ENCODE results near the gene CTSD. TPM values are rescaled to one million over a fixed set of nuclear protein-coding genes. Genes with fewer than 3 reads are reported as not detected.
"Not testable (repeated sequence)": the region's sequence is repeated elsewhere in the genome, so short reads cannot be mapped to it uniquely, and the experiment has no call there.

CTSD gene
- total RNA-seq, 5 donors from 2014 or later (not counting 1 experiment from before 2014, with no cell fraction given), result 91.9 to 187 (median 163) TPM

DNA sequence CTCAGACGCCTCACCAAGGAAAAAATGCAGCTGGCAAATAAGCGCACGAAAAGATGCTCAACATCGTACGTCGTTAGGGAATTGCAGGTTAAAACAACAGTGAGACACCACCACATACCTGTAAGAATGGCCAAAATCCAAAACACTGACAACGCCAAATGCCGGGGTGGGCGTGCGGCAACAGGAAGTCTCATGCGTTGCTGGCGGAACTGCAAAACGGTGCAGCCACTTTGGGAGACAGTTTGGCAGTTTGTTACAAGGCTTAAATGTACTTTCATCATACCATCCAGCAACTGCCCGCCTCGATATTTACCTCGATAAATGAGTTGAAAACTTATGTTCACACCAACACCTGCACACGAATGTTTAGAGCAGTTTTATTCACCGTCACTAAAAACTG, 7.5 kb upstream of the CTSD start:
- H3K27me3 ChIP-seq (replicated peaks in 1 of 2; ENCODE audit: control insufficient read depth in 2 of 2, extremely low read depth in 1 of 2, insufficient read depth in 2 of 2, low read length in 1 of 2), result peaks cover 0 to 8% of the 10 kb centered on the region in 2 experiments
- no peak overlapping the region for H3K4me3 Mint-ChIP-seq
- H3K27ac ChIP-seq (ENCODE audit: low read length), result no peak overlapping the region
- H3K27me3 Mint-ChIP-seq, result no peaks in the 10 kb centered on the region
- H3K4me1 Mint-ChIP-seq, result peaks cover 14 to 25% (median 16%) of the 10 kb centered on the region in 3 donors
- H3K4me1 ChIP-seq (ENCODE audit: control insufficient read depth in 1 of 2, extremely low read depth in 1 of 2, insufficient read depth in 2 of 2, low read length in 2 of 2), result peaks cover 5 to 19% of the 10 kb centered on the region in 2 experiments
- no peaks in the 10 kb centered on the region for H3K36me3 Mint-ChIP-seq
- H3K4me3 ChIP-seq (ENCODE audit: control insufficient read depth in 1 of 2, extremely low read depth in 1 of 2, low read length in 1 of 2), result no peak overlapping the region
- ChIA-PET CTCF (no interaction called here), POLR2A (no interaction called here)
- ATAC-seq (replicated peaks in 1 of 4), result no peak
- WGBS (ENCODE audit: insufficient coverage), result 96% methylated on average over 8 of the region's 18 CpGs
- H3K27ac Mint-ChIP-seq, result no peak overlapping the region
- no peaks in the 10 kb centered on the region for H3K9me3 ChIP-seq
- DNase-seq, result peak in 2 of 35 experiments; percentile 1 to 2
- no peaks in the 10 kb centered on the region for H3K9me3 Mint-ChIP-seq
- no peaks in the 10 kb centered on the region for H3K36me3 ChIP-seq (ENCODE audit: control insufficient read depth in 2 of 2, extremely low read depth in 1 of 2, insufficient read depth in 1 of 2, low read length in 1 of 2)

DNA sequence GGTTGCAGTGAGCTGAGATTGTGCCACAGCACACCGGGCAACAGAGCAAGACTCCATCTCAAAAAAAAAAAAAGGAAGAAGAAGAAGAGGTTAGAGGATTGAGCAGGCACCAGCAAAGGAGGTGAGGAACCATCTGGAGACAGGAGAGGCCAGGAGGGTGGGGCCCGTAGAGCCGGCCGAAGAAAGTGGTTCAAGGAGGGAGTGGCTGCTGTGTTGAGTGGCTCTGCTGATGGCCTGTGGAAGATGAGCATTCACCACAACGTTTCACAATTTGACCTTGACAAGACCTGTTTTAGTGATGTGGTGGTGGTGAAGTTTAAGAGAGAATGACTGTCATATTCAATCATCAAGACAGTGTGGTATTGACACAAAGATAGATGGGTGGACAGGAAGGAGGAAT, 6.8 kb upstream of the CTSD start:
- Mint-ChIP-seq H3K4me3 (no peak overlapping the region), H3K9me3 (no peaks in the 10 kb centered on the region), H3K36me3 (no peaks in the 10 kb centered on the region), H3K27me3 (no peaks in the 10 kb centered on the region), H3K27ac (no peak overlapping the region), H3K4me1 (peaks cover 14 to 25% (median 16%) of the 10 kb centered on the region in 3 donors)
- H3K9me3 ChIP-seq, result no peaks in the 10 kb centered on the region
- WGBS (ENCODE audit: insufficient coverage), result 75% methylated on average over 2 of the region's 5 CpGs
- no peaks in the 10 kb centered on the region for H3K36me3 ChIP-seq (ENCODE audit: control insufficient read depth in 2 of 2, extremely low read depth in 1 of 2, insufficient read depth in 1 of 2, low read length in 1 of 2)
- H3K27me3 ChIP-seq (replicated peaks in 1 of 2; ENCODE audit: control insufficient read depth in 2 of 2, extremely low read depth in 1 of 2, insufficient read depth in 2 of 2, low read length in 1 of 2), result peaks cover 0 to 8% of the 10 kb centered on the region in 2 experiments
- DNase-seq, result peak in 2 of 35 experiments; percentile 2 to 7
- POLR2A ChIA-PET, result no interaction called here
- H3K4me3 ChIP-seq (ENCODE audit: control insufficient read depth in 1 of 2, extremely low read depth in 1 of 2, low read length in 1 of 2), result no peak overlapping the region
- peaks cover 5 to 19% of the 10 kb centered on the region in 2 experiments for H3K4me1 ChIP-seq (ENCODE audit: control insufficient read depth in 1 of 2, extremely low read depth in 1 of 2, insufficient read depth in 2 of 2, low read length in 2 of 2)
- no peak for ATAC-seq (replicated peaks in 1 of 4)
- CTCF ChIA-PET, result no interaction called here
- no peak overlapping the region for H3K27ac ChIP-seq (ENCODE audit: low read length)

DNA sequence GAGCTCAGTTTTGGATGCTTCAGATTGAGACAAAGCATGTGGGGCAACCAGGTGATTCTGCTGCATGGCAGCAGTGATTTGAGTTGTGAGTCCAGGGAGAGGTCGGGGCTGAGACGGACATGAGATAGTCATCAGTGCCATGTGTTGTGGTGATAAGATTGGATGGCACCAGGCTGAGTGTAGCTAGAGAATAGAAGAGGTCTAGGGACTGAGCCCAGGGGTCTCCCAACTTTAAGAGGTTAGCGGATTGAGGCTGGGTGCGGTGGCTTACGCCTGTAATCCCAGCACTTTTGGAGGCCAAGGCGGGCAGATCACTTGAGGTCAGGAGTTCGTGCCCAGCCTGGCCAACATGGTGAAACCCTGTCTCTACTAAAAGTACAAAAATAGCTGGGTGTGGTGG, 6.3 kb upstream of the CTSD start:
- ATAC-seq (replicated peaks in 1 of 4), result no peak
- ChIA-PET POLR2A (no interaction called here), CTCF (no interaction called here)
- 98% methylated on average over 6 of the region's 7 CpGs for WGBS (ENCODE audit: insufficient coverage)
- Histone ChIP-seq H3K4me3 (ENCODE audit: control insufficient read depth in 1 of 2, extremely low read depth in 1 of 2, low read length in 1 of 2) (no peak overlapping the region), H3K27ac (ENCODE audit: low read length) (no peak overlapping the region), H3K36me3 (ENCODE audit: control insufficient read depth in 2 of 2, extremely low read depth in 1 of 2, insufficient read depth in 1 of 2, low read length in 1 of 2) (no peaks in the 10 kb centered on the region), H3K27me3 (replicated peaks in 1 of 2; ENCODE audit: control insufficient read depth in 2 of 2, extremely low read depth in 1 of 2, insufficient read depth in 2 of 2, low read length in 1 of 2) (peaks cover 0 to 8% of the 10 kb centered on the region in 2 experiments), H3K4me1 (ENCODE audit: control insufficient read depth in 1 of 2, extremely low read depth in 1 of 2, insufficient read depth in 2 of 2, low read length in 2 of 2) (peaks cover 5 to 19% of the 10 kb centered on the region in 2 experiments), H3K9me3 (no peaks in the 10 kb centered on the region)
- Mint-ChIP-seq H3K9me3 (no peaks in the 10 kb centered on the region), H3K36me3 (no peaks in the 10 kb centered on the region), H3K4me3 (no peak overlapping the region), H3K4me1 (peaks cover 14 to 25% (median 16%) of the 10 kb centered on the region in 3 donors), H3K27me3 (no peaks in the 10 kb centered on the region), H3K27ac (no peak overlapping the region)
- no peak for DNase-seq

GRCh38 chr11:1769304-1769936, 5.7 kb upstream of the CTSD start:
- H3K4me3 ChIP-seq (ENCODE audit: control insufficient read depth in 1 of 2, extremely low read depth in 1 of 2, low read length in 1 of 2); H3K4me3 Mint-ChIP-seq; H3K36me3 ChIP-seq (ENCODE audit: control insufficient read depth in 2 of 2, extremely low read depth in 1 of 2, insufficient read depth in 1 of 2, low read length in 1 of 2); H3K27ac ChIP-seq (ENCODE audit: low read length); ATAC-seq (replicated peaks in 1 of 4); H3K9me3 ChIP-seq; H3K27ac Mint-ChIP-seq; DNase-seq; H3K27me3 ChIP-seq (replicated peaks in 1 of 2; ENCODE audit: control insufficient read depth in 2 of 2, extremely low read depth in 1 of 2, insufficient read depth in 2 of 2, low read length in 1 of 2); H3K9me3 Mint-ChIP-seq; CTCF ChIA-PET; H3K36me3 Mint-ChIP-seq; H3K27me3 Mint-ChIP-seq; POLR2A ChIA-PET: not testable (repeated sequence)
- 98% methylated on average over 4 of the region's 9 CpGs for WGBS (ENCODE audit: insufficient coverage)
- H3K4me1 ChIP-seq (ENCODE audit: control insufficient read depth in 1 of 2, extremely low read depth in 1 of 2, insufficient read depth in 2 of 2, low read length in 2 of 2), result peaks cover 5 to 23% of the 10 kb centered on the region in 2 experiments
- peaks cover 15 to 28% (median 16%) of the 10 kb centered on the region in 3 donors for H3K4me1 Mint-ChIP-seq

DNA sequence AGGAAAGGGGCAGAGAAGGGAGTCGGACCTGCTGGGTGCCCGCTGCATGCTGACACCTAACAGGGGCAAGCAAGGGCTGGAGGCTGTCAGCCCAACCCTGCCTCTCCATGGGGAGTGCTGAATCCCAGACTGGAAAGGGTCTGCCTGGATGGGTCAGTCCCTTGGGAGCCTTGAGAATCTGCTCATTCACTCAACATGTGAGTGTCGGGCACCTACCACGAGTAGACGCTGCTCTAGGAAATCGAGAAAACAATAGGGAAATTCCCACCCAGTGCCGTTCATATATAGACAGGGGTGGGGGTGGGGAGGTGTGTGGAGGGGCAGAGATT, 4.4 kb upstream of the CTSD start:
- H3K27me3 ChIP-seq (replicated peaks in 1 of 2; ENCODE audit: control insufficient read depth in 2 of 2, extremely low read depth in 1 of 2, insufficient read depth in 2 of 2, low read length in 1 of 2), result peaks cover 0 to 4% of the 10 kb centered on the region in 2 experiments
- H3K9me3 ChIP-seq, result no peaks in the 10 kb centered on the region
- H3K36me3 Mint-ChIP-seq, result no peaks in the 10 kb centered on the region
- H3K4me1 Mint-ChIP-seq, result peaks cover 12 to 23% (median 13%) of the 10 kb centered on the region in 3 donors
- DNase-seq (no peak), ATAC-seq (replicated peaks in 1 of 4) (no peak)
- H3K27me3 Mint-ChIP-seq, result no peaks in the 10 kb centered on the region
- no peak overlapping the region for H3K4me3 ChIP-seq (ENCODE audit: control insufficient read depth in 1 of 2, extremely low read depth in 1 of 2, low read length in 1 of 2)
- H3K36me3 ChIP-seq (ENCODE audit: control insufficient read depth in 2 of 2, extremely low read depth in 1 of 2, insufficient read depth in 1 of 2, low read length in 1 of 2), result no peaks in the 10 kb centered on the region
- WGBS (ENCODE audit: insufficient coverage), result 73% methylated on average over 3 of the region's 7 CpGs
- H3K4me1 ChIP-seq (ENCODE audit: control insufficient read depth in 1 of 2, extremely low read depth in 1 of 2, insufficient read depth in 2 of 2, low read length in 2 of 2), result peaks cover 5 to 23% of the 10 kb centered on the region in 2 experiments
- ChIA-PET POLR2A (no interaction called here), CTCF (no interaction called here)
- H3K9me3 Mint-ChIP-seq, result no peaks in the 10 kb centered on the region
- no peak overlapping the region for H3K4me3 Mint-ChIP-seq
- no peak overlapping the region for H3K27ac Mint-ChIP-seq
- H3K27ac ChIP-seq (ENCODE audit: low read length), result no peak overlapping the region

DNA sequence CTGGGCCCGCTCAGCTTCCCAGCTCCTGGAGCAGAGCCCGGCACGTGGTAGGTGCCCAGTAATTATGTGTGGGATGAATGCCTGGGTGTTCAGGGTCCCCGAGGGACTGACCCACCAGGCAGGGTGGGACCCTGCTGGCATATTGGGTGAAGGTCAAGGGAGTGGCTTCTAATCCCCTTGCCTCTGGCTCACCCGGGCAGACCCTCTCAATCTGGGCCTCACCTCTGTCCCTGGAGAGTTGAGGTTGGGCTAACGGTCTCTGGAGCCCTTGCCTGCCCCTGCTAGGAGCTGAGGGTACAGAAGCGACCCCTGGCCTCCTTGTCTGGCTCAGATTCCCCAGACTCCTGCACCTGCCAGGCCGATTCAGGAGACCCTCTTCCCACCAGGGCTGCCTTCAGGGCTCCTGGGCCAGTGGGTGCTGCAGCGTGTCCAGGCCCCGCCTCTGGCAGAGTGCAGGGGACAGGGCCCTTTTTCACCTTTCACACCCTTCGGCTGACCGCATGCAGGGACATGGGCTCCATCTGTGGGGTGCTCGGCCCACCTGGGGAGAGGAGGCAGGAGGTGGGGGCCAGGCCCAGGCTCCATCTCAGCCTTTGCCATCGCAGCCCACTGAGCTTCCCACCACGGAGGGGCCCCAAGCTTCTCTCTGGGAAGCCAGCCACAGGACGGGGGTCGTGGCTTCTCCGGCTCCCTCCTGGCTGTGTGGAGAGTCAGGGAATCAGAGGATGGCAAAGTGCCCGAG, 3.8 kb upstream of the CTSD start:
- no peaks in the 10 kb centered on the region for H3K9me3 ChIP-seq
- no peaks in the 10 kb centered on the region for H3K9me3 Mint-ChIP-seq
- no peaks in the 10 kb centered on the region for H3K27me3 Mint-ChIP-seq
- H3K4me3 Mint-ChIP-seq, result no peak overlapping the region
- DNase-seq (no peak), ATAC-seq (replicated peaks in 1 of 4) (no peak)
- WGBS (ENCODE audit: insufficient coverage), result 92% methylated on average over 9 of the region's 19 CpGs
- H3K36me3 ChIP-seq (ENCODE audit: control insufficient read depth in 2 of 2, extremely low read depth in 1 of 2, insufficient read depth in 1 of 2, low read length in 1 of 2), result no peaks in the 10 kb centered on the region
- no peaks in the 10 kb centered on the region for H3K36me3 Mint-ChIP-seq
- peaks cover 0 to 4% of the 10 kb centered on the region in 2 experiments for H3K27me3 ChIP-seq (replicated peaks in 1 of 2; ENCODE audit: control insufficient read depth in 2 of 2, extremely low read depth in 1 of 2, insufficient read depth in 2 of 2, low read length in 1 of 2)
- ChIA-PET CTCF (no interaction called here), POLR2A (no interaction called here)
- H3K27ac ChIP-seq (ENCODE audit: low read length), result no peak overlapping the region
- peaks cover 7 to 23% of the 10 kb centered on the region in 2 experiments for H3K4me1 ChIP-seq (ENCODE audit: control insufficient read depth in 1 of 2, extremely low read depth in 1 of 2, insufficient read depth in 2 of 2, low read length in 2 of 2)
- H3K27ac Mint-ChIP-seq, result no peak overlapping the region
- no peak overlapping the region for H3K4me3 ChIP-seq (ENCODE audit: control insufficient read depth in 1 of 2, extremely low read depth in 1 of 2, low read length in 1 of 2)
- peaks cover 14 to 24% (median 15%) of the 10 kb centered on the region in 3 donors for H3K4me1 Mint-ChIP-seq
